Measurements from ENCODE around the gene GSDME.

Gene GSDME

GRCh38 chr7:24786941-24787340, 29.7 kb upstream of the GSDME start:
- peak; percentile 92 for DNase-seq (ENCODE audit: low read depth)
- no peak overlapping the region for H3K4me3 ChIP-seq (replicated peaks; ENCODE audit: low read depth, low read length)
- TF ChIP-seq CTCF (IDR thresholded peaks at IDR 0.05; ENCODE audit: low read length, missing control alignments), result no peak

- no peak for TF ChIP-seq CTCF (IDR thresholded peaks at IDR 0.05; ENCODE audit: low read length, missing control alignments)
- no peak overlapping the region for H3K4me3 ChIP-seq (replicated peaks; ENCODE audit: low read depth, low read length)
- peak; percentile 13 for DNase-seq (ENCODE audit: low read depth)
Measured at GRCh38 chr7:24786306-24786705, 29.0 kb upstream of the GSDME start.

- TF ChIP-seq CTCF (IDR thresholded peaks at IDR 0.05; ENCODE audit: low read length, missing control alignments), result no peak
- DNase-seq (ENCODE audit: low read depth), result no peak
- H3K4me3 ChIP-seq (replicated peaks; ENCODE audit: low read depth, low read length), result no peak overlapping the region
Measured at GRCh38 chr7:24784277-24784676, 27.0 kb upstream of the GSDME start.

- DNase-seq (ENCODE audit: low read depth), result no peak
- H3K4me3 ChIP-seq (replicated peaks; ENCODE audit: low read depth, low read length), result no peak overlapping the region
Measured at GRCh38 chr7:24783698-24784097, 26.4 kb upstream of the GSDME start.

GRCh38 chr7:24781106-24781505, 23.8 kb upstream of the GSDME start:
- no peak for TF ChIP-seq CTCF (IDR thresholded peaks at IDR 0.05; ENCODE audit: low read length, missing control alignments)
- H3K4me3 ChIP-seq (replicated peaks; ENCODE audit: low read depth, low read length), result no peak overlapping the region
- DNase-seq (ENCODE audit: low read depth), result no peak

More at GRCh38 chr7:24783698-24784097, 26.4 kb upstream of the GSDME start:
- TF ChIP-seq CTCF (IDR thresholded peaks at IDR 0.05; ENCODE audit: low read length, missing control alignments), result no peak

GRCh38 chr7:24779283-24779655, 22.0 kb upstream of the GSDME start:
- no peak for TF ChIP-seq CTCF (IDR thresholded peaks at IDR 0.05; ENCODE audit: low read length, missing control alignments)
- no peak for DNase-seq (ENCODE audit: low read depth)
- H3K4me3 ChIP-seq (replicated peaks; ENCODE audit: low read depth, low read length), result no peak overlapping the region

- peak; percentile 87 for DNase-seq (ENCODE audit: low read depth)
- H3K4me3 ChIP-seq (replicated peaks; ENCODE audit: low read depth, low read length), result no peak overlapping the region
- TF ChIP-seq CTCF (IDR thresholded peaks at IDR 0.05; ENCODE audit: low read length, missing control alignments), result no peak
Measured at GRCh38 chr7:24778543-24779282, 21.4 kb upstream of the GSDME start.
